HG03378 (cell line): ENCODE data around the gene KCMF1.

ENCODE experiments used
- ATAC-seq: cut with Tn5 transposase; IDR thresholded peaks from one replicate; pipeline ENCODE4 v1.9.1; 2021; ENCODE audit warnings: mild to moderate bottlenecking, moderate library complexity; ENCODE audit not compliant: unreplicated experiment

Gene KCMF1

GRCh38 chr2:84954329-84954728 lies 16.6 kb upstream of the KCMF1 start:
- ATAC-seq: no peak

DNA sequence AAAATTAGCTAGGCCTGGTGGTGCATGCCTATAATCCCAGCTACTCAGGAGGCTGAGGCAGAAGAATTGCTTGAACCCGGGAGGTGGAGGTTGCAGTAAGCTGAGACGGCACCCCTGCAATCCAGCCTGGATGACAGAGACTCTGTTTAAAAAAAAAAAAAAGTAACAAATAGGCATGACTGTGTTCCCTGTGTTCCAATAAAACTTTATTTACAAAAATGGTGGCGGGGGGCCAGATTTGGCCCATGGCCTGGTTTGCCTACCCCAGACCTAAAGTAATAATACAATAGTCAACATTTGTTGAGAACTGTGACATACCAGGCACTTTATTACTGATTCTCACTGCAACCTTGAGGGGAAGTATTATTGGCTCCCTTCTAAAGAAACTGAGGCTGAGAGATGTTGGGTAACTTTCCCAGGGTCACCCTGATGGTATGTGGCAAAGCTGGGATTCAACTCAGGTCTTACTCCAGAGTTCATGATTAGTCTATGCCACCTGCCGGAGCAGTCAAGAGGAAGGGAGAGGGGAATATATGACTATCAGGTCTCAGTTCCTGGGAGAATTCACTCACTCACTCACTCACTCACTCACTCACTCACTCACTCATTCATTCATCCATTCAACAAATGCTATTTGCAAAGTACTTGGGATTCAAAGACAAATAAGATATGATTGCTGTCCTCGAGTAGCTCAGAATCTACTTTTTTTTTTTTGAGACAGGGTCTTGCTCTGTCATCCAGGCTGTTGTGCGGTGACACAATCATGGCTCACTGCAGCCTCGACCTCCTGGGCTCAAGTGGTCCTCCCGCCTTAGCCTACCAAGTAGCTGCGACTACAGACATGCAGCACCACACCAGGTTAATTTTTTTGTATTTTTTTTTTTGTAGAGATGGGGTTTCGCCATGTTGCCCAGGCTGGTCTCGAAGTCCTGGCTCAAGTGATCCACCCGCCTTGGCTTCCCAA lies 14.3 kb upstream of the KCMF1 start:
- ATAC-seq: no peak

- ATAC-seq: no peak
Observed at GRCh38 chr2:84957771-84958134, 13.2 kb upstream of the KCMF1 start.

DNA sequence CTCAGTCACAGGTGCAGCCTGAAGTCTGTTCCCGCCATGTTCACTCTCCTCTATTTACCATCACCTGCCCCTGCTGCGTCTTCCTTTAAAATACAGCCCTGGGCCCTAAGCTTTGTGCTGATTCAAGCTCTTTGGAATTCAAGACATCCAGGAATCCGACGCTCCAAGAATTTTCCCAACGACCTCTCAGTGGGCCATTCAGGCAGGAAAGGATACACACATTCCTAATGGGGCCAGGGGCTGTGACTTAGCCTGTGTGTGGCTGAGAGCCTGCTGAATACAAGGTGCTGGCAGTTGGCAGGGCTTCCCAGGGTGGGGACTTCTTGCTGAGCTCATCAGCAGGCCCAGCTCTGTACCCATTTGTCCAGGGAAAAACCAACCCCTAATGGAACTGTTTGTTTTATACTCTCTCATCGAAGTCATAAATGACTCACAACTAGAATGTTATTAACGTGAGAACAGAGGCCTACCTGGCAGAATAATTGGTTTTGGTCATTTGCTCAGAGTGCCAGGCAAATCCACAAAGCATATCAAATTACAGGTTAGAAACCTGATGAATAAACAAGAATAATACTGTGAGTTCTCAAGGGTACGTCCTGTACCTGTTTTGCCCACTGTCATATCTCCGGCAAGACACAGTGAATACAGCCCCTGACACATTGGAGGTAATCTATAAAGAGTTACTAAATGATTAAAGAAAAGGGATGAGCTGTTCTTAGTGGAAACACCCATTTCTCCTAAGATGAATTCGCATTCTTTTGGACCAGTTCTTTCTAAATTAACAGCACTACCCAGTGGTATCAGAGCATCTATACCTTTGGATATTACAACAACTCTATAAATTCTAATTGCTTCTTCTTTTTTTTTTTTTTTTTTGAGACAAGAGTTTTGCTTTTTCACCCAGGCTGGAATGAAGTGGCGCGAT lies 12.6 kb upstream of the KCMF1 start:
- ATAC-seq: no peak

DNA sequence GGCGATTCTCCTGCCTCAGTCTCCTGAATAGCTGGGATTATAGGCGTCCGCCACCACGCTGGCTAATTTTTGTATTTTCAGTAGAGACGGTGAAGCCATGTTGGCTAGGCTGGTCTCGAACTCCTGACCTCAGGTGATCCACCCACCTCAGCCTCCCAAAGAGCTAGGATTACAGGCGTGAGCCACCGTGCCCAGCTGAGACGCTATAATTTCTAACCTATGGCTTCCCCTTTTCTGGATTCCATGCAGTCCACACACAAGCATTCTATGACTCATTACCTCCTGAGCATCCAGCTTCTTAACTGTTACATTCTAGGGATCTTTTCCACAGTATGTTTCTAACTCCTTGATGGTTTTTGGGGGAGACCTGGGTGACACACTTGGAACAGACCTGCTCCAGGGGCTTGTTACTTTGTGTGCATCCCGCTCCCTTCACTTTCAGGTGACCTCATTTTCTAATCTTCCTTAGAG lies 11.8 kb upstream of the KCMF1 start:
- ATAC-seq: no peak

DNA sequence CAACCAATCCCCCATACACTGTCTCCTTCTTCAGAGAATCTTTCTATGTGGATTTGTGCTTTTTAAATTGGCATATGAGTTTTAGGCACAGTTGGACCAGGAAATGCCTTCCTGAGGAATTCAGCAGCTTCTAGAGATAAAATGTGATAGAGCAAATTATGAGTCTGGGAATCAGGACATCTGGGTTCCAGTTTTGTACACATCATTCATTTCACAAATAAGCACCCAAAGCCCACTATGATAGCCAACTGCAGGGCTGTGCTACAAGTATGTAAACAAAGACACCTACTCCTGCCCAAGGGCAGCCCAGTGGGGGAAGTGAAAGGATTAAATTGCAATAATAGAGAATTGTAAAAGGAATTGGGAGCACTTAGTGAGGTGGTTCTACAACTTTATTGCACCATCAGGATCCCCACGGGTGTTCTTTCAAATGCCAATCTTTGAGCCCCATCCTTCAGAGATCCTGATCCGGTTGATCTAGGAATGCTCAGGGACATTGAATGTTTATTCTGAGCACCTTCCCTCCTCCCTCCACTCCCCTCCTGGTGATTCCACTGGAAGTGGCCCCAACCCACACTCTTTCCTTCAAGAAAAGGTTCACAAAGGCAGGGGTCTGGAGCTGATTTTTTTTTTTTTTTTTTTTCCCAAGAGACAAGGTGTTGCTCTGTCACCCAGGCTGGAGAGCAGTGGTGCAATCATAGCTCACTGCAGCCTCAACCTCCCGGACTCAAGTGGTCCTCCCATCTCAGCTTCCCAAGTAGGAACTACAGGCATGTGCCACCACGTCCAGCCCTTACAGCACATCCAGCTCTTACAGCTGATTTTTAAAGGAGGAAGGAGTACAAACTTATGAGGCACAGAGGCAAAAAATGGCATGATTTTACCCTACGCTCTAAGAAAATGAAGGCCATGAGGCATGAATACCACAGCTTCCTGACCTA lies 11.1 kb upstream of the KCMF1 start:
- no peak for ATAC-seq

- no peak for ATAC-seq
Observed at GRCh38 chr2:84962917-84963316, 8.0 kb upstream of the KCMF1 start.

GRCh38 chr2:84963323-84963691 lies 7.7 kb upstream of the KCMF1 start:
- ATAC-seq: no peak

DNA sequence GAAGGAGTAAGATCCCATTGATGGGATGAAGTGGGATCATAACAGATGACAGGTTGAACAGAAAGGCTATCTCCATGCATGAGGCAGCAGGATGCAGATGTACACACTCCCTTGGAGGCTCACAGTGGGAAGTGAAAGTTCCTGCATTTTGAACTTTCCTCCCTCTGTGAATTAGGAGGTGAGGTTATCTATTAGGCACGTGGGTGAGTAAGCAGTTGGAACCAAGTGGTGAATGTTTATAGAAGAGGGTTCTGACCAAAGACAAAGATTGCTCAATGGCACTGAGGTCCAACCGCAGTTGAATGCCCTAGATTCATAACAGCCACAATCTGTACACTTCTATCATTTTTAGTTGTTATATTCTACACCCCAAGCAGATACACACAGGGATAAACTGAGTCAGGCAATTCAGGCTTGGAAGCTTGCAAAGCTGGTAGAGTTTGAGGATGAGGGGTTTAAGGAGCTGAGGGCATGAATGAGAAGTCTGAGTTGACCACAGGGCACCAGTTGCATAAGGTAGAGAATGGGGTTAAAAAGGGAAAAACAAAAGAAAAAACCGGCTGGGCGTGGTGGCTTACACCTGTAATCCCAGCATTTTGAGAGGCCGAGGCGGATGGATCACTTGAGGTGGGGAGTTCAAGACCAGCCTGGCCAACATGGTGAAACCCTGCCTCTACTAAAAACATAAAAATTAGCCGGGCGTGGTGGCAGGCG lies 7.1 kb upstream of the KCMF1 start:
- ATAC-seq: no peak

- ATAC-seq: no peak
Observed at GRCh38 chr2:84964406-84965191, 6.4 kb upstream of the KCMF1 start.

DNA sequence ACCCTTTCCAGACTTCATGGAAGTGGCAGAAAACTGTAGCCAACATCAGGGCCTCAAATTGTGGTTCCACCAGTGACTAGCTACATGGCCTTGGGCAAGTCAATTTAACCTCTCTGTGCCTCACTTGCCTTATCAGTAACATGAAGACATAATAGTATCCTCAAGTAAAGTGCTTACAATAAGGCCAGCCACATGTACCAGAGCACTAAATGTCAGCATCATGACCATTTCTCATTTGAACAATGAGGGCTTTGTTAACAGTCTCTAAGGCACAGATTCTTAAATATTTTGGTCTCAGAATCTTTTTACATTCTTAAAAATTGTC lies 5.8 kb upstream of the KCMF1 start:
- ATAC-seq: no peak

GRCh38 chr2:84965827-84966226 lies 5.1 kb upstream of the KCMF1 start:
- ATAC-seq: no peak

GRCh38 chr2:84966731-84967130 lies 4.2 kb upstream of the KCMF1 start:
- ATAC-seq: no peak

GRCh38 chr2:84969511-84970209 lies 1.3 kb upstream of the KCMF1 start:
- peak; percentile 28 for ATAC-seq

DNA sequence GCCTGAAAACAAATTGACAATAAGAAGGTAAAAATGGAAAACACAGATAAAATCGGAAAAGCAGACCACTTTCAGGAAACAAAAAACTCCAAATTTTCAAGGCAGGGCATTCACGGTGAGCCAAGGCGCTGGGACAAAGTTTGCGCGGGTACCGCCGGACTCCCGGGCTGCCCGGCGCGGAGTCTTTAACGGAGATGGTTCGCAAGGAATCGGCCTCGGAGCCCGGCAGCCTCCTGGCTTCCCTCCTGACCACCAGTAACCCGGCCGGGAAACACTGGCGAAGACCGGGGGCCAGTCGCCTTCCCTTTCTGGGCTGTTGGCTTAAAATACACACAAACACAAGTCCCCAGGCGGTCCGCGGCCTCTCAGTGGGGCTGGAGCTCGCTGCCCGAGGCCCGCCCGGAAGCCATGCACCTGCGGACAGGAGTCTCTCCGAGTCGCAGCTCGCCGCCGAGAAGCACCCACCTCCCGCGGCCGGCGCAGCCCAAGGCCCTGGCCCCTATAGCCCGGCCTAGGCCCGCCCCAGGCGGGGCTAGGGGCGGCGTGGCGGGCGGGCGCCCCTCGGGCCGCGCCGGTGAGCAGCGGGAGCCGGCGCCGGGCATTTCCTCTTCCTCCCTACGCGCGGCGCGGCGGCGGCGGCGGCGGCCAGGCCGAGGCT lies 622 bp upstream of the KCMF1 start:
- peak; percentile 23 for ATAC-seq

DNA sequence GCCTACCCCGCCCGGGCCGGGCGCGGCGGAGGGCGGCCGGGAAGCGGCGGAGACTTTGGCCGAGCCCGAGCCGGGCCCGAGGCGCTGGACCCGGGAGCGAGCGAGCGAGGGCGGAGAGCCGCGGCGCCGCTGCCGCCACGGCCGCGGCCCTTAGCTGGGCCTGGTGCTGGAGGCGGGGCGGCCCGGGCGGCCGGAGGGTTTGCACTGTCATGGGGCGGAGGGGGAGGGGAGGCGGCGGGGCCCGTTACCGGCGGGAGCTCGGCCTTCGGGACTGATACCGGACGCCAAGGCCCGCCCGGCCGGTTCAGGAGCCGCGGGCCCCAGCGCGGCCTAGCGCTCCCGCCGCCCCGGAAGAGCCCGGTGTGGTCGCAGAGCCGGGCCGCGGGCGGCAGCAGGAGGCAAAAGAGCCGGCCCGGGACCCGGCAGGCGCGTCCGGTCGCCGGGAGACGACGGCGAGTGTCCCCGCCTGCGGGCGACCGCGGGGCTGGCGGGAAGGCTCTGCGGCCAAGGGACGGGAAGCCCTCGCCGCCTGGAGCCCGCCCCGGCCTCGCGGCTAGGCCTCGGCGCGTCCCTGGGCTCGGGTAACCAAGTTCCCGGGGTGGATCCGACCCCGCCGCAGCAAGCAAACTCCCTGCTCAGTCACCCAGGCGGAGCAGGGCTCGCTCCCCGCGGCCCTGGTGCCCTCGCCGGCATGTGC lies 697 bp downstream of the KCMF1 start:
- no peak for ATAC-seq

DNA sequence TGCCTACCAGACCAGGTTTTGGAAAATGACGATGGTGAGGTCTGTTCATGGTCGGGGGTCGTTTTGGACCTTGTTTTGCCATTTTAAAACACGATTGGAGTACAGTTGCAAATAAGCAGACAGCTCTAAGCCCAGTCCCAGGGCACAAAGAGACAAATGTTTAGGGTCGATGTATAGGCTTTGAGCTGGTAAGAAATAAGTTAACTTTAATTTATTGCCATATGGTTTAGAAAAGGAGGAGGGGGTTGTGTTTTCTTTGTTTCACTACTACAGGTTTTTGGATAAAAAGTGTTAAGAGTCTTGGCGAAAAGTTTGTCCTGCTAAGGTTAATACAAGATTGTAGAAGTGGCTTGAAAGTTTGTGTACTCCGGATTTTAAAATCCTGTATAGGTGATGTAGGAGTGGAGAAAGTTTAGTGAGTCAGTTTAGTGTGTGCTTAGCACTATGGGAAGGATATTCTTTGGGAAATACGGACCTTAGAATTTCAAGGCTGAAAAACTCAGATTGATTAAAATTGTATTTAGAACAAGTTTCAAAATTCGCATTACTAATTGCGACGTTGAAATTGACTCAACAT lies 1.3 kb downstream of the KCMF1 start:
- no peak for ATAC-seq
